K562 (cell line): ENCODE data around the gene HSPB3. TPM values are rescaled to one million over a fixed set of nuclear protein-coding genes. Genes with fewer than 3 reads are reported as not detected.
A peak's percentile ranks its signal among the peaks of the same experiment; 100 is the strongest.

ENCODE experiments used
- ATAC-seq: fragments of 200-7000 bp; cut with Tn5 transposase; 3 replicates; pipeline ENCODE4 v1.9.1; 2020; ENCODE audit warnings: moderate library complexity
- BruUV-seq: library from RNA; stranded (reverse); fragments of 400-500 nt; replicated peaks from 2 replicates; lab custom pipeline; 2021; lab: Mats Ljungman, UMichigan
- CTCF ChIA-PET: fragments of 300-600 bp; formaldehyde crosslinking; extraction: SDS; loops from one replicate; lab custom pipeline; 2021; ENCODE audit warnings: low intra/inter-chr PET ratio; lab: Yijun Ruan, JAX
- POLR2A ChIA-PET: fragments of 300-600, 350-650 bp; sonication (Branson Sonifier 250); formaldehyde crosslinking; extraction: SDS; loops from one replicate; lab custom pipeline; 2021; ENCODE audit warnings: antibody characterized with exemption, inconsistent platforms; lab: Yijun Ruan, JAX
- DNase-seq, 4 experiments: peaks; one replicate each; pipeline versions ENCODE4 v3.0.0 to v3.0.0-alpha.2; 2011 to 2018; ENCODE audit warnings: low spot score in 3 of 4, mixed read lengths in 3 of 4; ENCODE audit errors: extremely low read depth in 1 of 4
- FAIRE-seq: peaks from 2 replicates; lab custom pipeline; 2011; peaks lifted over from hg19 to GRCh38; lab: Jason Lieb, UNC
- H2AFZ ChIP-seq: 2 replicates; pipeline ENCODE4 v1.6.0; 2011; ENCODE audit warnings: low read depth, low read length, control low read depth, inconsistent platforms
- H3K27ac ChIP-seq: fragments of 200-600 bp; 3 replicates; pipeline ENCODE4 v1.8.0; 2011; ENCODE audit warnings: low read depth, mild to moderate bottlenecking, control low read depth, inconsistent platforms, low read length, moderate library complexity, mixed read lengths; ENCODE audit errors: extremely low read depth
- H3K27me3 ChIP-seq, 2 experiments: fragments of 300-600 bp in 1 of 2; 2 replicates in 1 of 2; 3 replicates in 1 of 2; pipeline versions ENCODE4 v1.6.0 to v1.8.0; 2011; ENCODE audit warnings: inconsistent platforms in 2 of 2, low read length in 2 of 2, mild to moderate bottlenecking in 1 of 2, mixed read lengths in 1 of 2, moderate library complexity in 1 of 2; ENCODE audit not compliant: control insufficient read depth in 2 of 2, insufficient read depth in 2 of 2
- H3K36me3 ChIP-seq: fragments of 300-600 bp; 3 replicates; pipeline ENCODE4 v1.8.0; 2011; ENCODE audit warnings: mild to moderate bottlenecking, low read length, inconsistent platforms; ENCODE audit not compliant: control insufficient read depth, insufficient read depth
- H3K4me1 ChIP-seq, 2 experiments: fragments of 200-600 bp in 1 of 2; replicated peaks in 1 of 2; 2 replicates in 1 of 2; 3 replicates in 1 of 2; pipeline versions ENCODE4 v1.5.1 to v1.8.0; 2011; ENCODE audit warnings: inconsistent platforms in 2 of 2, low read length in 2 of 2, mild to moderate bottlenecking in 1 of 2, mixed read lengths in 1 of 2, moderate library complexity in 1 of 2; ENCODE audit not compliant: control insufficient read depth in 2 of 2, insufficient read depth in 2 of 2
- H3K4me2 ChIP-seq: 2 replicates; pipeline ENCODE4 v1.6.1; 2011; ENCODE audit warnings: low read length, control low read depth, inconsistent platforms, mixed read lengths; ENCODE audit not compliant: insufficient read depth
- H3K4me3 ChIP-seq: fragments of 200-600 bp; sonication (generic), shearing (Covaris generic); 2 replicates; pipeline ENCODE4 v1.5.1; 2016; ENCODE audit warnings: control low read depth, inconsistent platforms
- H3K79me2 ChIP-seq: fragments of 200-600 bp; 3 replicates; pipeline ENCODE4 v1.8.0; 2011; ENCODE audit warnings: low read length, inconsistent platforms; ENCODE audit not compliant: control insufficient read depth, insufficient read depth
- H3K9ac ChIP-seq, 2 experiments: 2 replicates each; pipeline versions ENCODE4 v1.6.0 to v1.6.1; 2011; ENCODE audit warnings: low read depth in 2 of 2, low read length in 2 of 2, control low read depth in 1 of 2, inconsistent platforms in 1 of 2, mild to moderate bottlenecking in 1 of 2, mixed read lengths in 1 of 2; ENCODE audit not compliant: insufficient read depth in 1 of 2
- H3K9me1 ChIP-seq: one replicate; pipeline ENCODE4 v1.6.0; 2011; ENCODE audit warnings: inconsistent platforms, mild to moderate bottlenecking, low read length, moderate library complexity; ENCODE audit not compliant: control insufficient read depth, insufficient read depth
- H3K9me3 ChIP-seq: replicated peaks from 2 replicates; pipeline ENCODE4 v1.5.1; 2011; ENCODE audit warnings: low read depth, low read length, inconsistent platforms; ENCODE audit not compliant: control insufficient read depth, insufficient read depth
- H4K20me1 ChIP-seq: replicated peaks from 2 replicates; pipeline ENCODE4 v1.6.1; 2011; ENCODE audit warnings: low read length, inconsistent platforms, mixed read lengths; ENCODE audit not compliant: control insufficient read depth, insufficient read depth
- ARID1B ChIP-seq: fragments of 450-650 bp; IDR thresholded peaks from 2 replicates; pipeline ENCODE4 v1.6.1; 2016; ENCODE audit warnings: antibody characterized with exemption, mild to moderate bottlenecking, inconsistent platforms
- CBFA2T3 ChIP-seq: fragments of 450-650 bp; IDR thresholded peaks from 2 replicates; pipeline ENCODE4 v1.6.1; 2017
- CEBPB ChIP-seq: fragments of 450-650 bp; IDR thresholded peaks from 2 replicates; pipeline ENCODE4 v1.6.1; 2016; ENCODE audit warnings: missing genetic modification characterization, missing compliant biosample characterization
- CEBPG ChIP-seq, 3 experiments: fragments of 200-800 bp in 1 of 3; sonication (Bioruptor generic) in 1 of 3; sonication (generic) in 1 of 3; formaldehyde crosslinking in 1 of 3; IDR thresholded peaks in 2 of 3; conservative IDR thresholded peaks in 1 of 3; 2 replicates each; pipeline versions ENCODE4 v1.6.1 to v1.8.0; 2016 to 2022; ENCODE audit warnings: missing compliant biosample characterization in 2 of 3, missing genetic modification characterization in 2 of 3, mild to moderate bottlenecking in 1 of 3, missing genetic modification reagents in 1 of 3
- KLF16 ChIP-seq: IDR thresholded peaks from 2 replicates; pipeline ENCODE4 v1.6.1; 2016; ENCODE audit warnings: antibody characterized with exemption
- MXI1 ChIP-seq: IDR thresholded peaks from 2 replicates; pipeline ENCODE4 v1.6.1; 2011; ENCODE audit warnings: low read depth, mild to moderate bottlenecking, improper control_type of control experiment, low read length
- NR2F6 ChIP-seq: fragments of 450-650 bp; formaldehyde crosslinking; IDR thresholded peaks from 2 replicates; pipeline ENCODE4 v1.4.0; 2020; ENCODE audit warnings: mild to moderate bottlenecking
- SOX6 ChIP-seq: fragments of 450-650 bp; IDR thresholded peaks from 2 replicates; pipeline ENCODE4 v1.6.1; 2014; ENCODE audit warnings: mild to moderate bottlenecking
- TAL1 ChIP-seq: fragments of 450-650 bp; IDR thresholded peaks from 2 replicates; pipeline ENCODE4 v1.6.1; 2016; ENCODE audit warnings: mild to moderate bottlenecking
- TCF3 ChIP-seq: sonication (generic); formaldehyde crosslinking; IDR thresholded peaks from 2 replicates; pipeline ENCODE4 v1.4.0; 2020; ENCODE audit warnings: mild to moderate bottlenecking, missing genetic modification reagents
- ZC3H11A ChIP-seq: IDR thresholded peaks from 2 replicates; pipeline ENCODE4 v1.6.1; 2012; ENCODE audit warnings: low read depth, low read length, improper control_type of control experiment
- ZNF133 ChIP-seq: fragments of 250-450 bp; sonication (Bioruptor Pico); IDR thresholded peaks from 2 replicates; pipeline ENCODE4 v1.4.0; 2020; ENCODE audit warnings: mild to moderate bottlenecking
- ZNF140 ChIP-seq: fragments of 250-450 bp; sonication (Bioruptor Pico); IDR thresholded peaks from 2 replicates; pipeline ENCODE4 v1.8.0; 2021; ENCODE audit warnings: moderate library complexity, mild to moderate bottlenecking, inconsistent platforms
- ZNF3 ChIP-seq: fragments of 250-450 bp; sonication (Bioruptor Pico); IDR thresholded peaks from 2 replicates; pipeline ENCODE4 v1.5.0; 2021; ENCODE audit warnings: mild to moderate bottlenecking, moderate library complexity
- ZNF431 ChIP-seq: sonication (generic); formaldehyde crosslinking; IDR thresholded peaks from 2 replicates; pipeline ENCODE4 v1.8.0; 2022; ENCODE audit warnings: mild to moderate bottlenecking, missing genetic modification reagents
- ZNF583 ChIP-seq: fragments of 250-450 bp; sonication (Bioruptor Pico); IDR thresholded peaks from 2 replicates; pipeline ENCODE4 v1.4.0; 2020
- WGBS: fragments of 100-300 bp; shearing (Covaris generic); methylation state at CpG from one replicate; pipeline ENCODE4 v1.1.6; 2016; ENCODE audit warnings: low coverage, mixed read lengths; ENCODE audit not compliant: insufficient coverage; ENCODE audit errors: missing lambda C conversion rate; 5-methylcytosine and 5-hydroxymethylcytosine counted together
- in situ Hi-C: fragments of 300-500 bp; cut with MboI; formaldehyde crosslinking; loops from 4 replicates; pipeline ENCODE4 v1.15.0; 2018; ENCODE audit warnings: inconsistent platforms, mixed read lengths
- intact Hi-C: fragments of 100-400 bp; cut with micrococcal nuclease; formaldehyde crosslinking; loops from 2 replicates; pipeline ENCODE4 v1.14.2; 2022
- polyA plus RNA-seq, 8 experiments: library from polyadenylated mRNA; depleted of rRNA in 4 of 8; stranded (reverse) in 5 of 8; unstranded in 3 of 8; fragments of >200 nt; fragmentation: Nextera tagmentation in 2 of 8; fragmentation: Illumina TruSeq in 1 of 8; extraction: Ambion mirVana in 2 of 8; extraction: Trizol in 1 of 8; gene quantifications; 2 replicates each; pipeline versions ENCODE4 v1.2.1 to v1.2.3, GENCODE V29; 2011 to 2014; ENCODE audit warnings: inconsistent platforms in 1 of 8, missing spikeins in 1 of 8
- total RNA-seq, 7 experiments: library from RNA; depleted of rRNA in 6 of 7; stranded (reverse); fragments of >200 nt in 6 of 7; fragmentation: Illumina TruSeq in 2 of 7; extraction: Trizol in 2 of 7; gene quantifications; 2 replicates each; pipeline versions ENCODE4 v1.2.1 to v1.2.3, GENCODE V29; 2011 to 2021; ENCODE audit warnings: low replicate concordance in 1 of 7
- TF ChIP-seq, protein P1 (sequence below): sonication (generic); formaldehyde crosslinking; IDR thresholded peaks from 2 replicates; pipeline ENCODE4 v1.8.1; 2023; ENCODE audit warnings: mild to moderate bottlenecking, missing genetic modification reagents, moderate library complexity
- TF ChIP-seq, protein P2 (sequence below): IDR thresholded peaks from 2 replicates; pipeline ENCODE4 v1.6.1; 2012; ENCODE audit warnings: low read depth, low read length, improper control_type of control experiment, borderline replicate concordance
- TF ChIP-seq, protein P3 (sequence below), 2 experiments: fragments of 450-650 bp in 1 of 2; sonication (generic) in 1 of 2; formaldehyde crosslinking in 1 of 2; IDR thresholded peaks in 1 of 2; conservative IDR thresholded peaks in 1 of 2; 2 replicates each; pipeline versions ENCODE4 v1.6.1 to v1.8.1; 2016 to 2023; ENCODE audit warnings: mild to moderate bottlenecking in 2 of 2, moderate library complexity in 2 of 2, inconsistent platforms in 1 of 2, missing genetic modification reagents in 1 of 2

Gene HSPB3
- total and polyA plus RNA-seq, 9 of the 15 experiments (the other 6 are each of a cell fraction or from before 2014, with no cell fraction given) = 2.4 to 6.3 (median 3.4) TPM

DNA sequence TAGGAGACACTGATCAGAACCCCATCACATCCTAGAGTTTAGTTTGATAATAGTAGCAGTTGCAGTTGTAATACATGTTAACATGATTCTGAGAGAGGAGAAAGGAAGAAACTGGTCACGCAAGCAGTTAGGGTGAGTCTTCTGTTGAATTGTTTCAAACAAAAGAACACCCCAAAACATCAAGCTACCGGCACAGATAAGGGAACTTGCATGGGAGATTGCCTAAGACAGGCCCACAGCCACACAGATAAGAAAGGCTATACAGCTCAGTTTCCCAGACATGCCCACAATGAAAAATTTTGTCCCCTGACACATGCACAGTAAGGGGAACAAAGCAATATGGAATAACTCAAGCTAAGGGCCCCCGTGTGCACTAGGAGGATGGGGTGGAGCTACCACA lies 15.9 kb downstream of the HSPB3 start:
- no peaks in the 10 kb centered on the region for H3K9me3 ChIP-seq
- 3% methylated on average over 3 of the region's 3 CpGs for WGBS
- H3K9ac ChIP-seq = no peak overlapping the region
- no peaks in the 10 kb centered on the region for H3K9me1 ChIP-seq
- H4K20me1 ChIP-seq = no peaks in the 10 kb centered on the region
- no peaks in the 10 kb centered on the region for H3K79me2 ChIP-seq
- H3K27ac ChIP-seq = no peak overlapping the region
- intact Hi-C loops (no loop called here), in situ Hi-C loops (no loop called here)
- FAIRE-seq = peak; percentile 74
- POLR2A ChIA-PET = interaction anchor here (0.7 to 2.8 kb wide), 5 partner anchors 9 to 69 kb away, joined by 3 to 7 read pairs (median 3); partner anchors contain the start of gene HSPB3
- H3K4me2 ChIP-seq = no peak overlapping the region; the same call in 1 of the 2 replicates
- H2AFZ ChIP-seq = peak overlapping the region; percentile 38; the same call in 1 of the 2 replicates
- H3K27me3 ChIP-seq = no peaks in the 10 kb centered on the region
- H3K36me3 ChIP-seq = no peaks in the 10 kb centered on the region
- peak in 1 of 4 experiments; percentile 16 for DNase-seq
- peaks cover 0 to 7% of the 10 kb centered on the region in 2 experiments; a peak in 3 of 5 replicates for H3K4me1 ChIP-seq
- ATAC-seq = peak; percentile 60
- H3K4me3 ChIP-seq = no peak overlapping the region
- CTCF ChIA-PET = no interaction called here
- no TSS peak for BruUV-seq
- TF ChIP-seq ARID1B (peak; percentile 43), ZNF133 (no peak), ZNF431 (CRISPR knock-in tag) (no peak), NR2F6 (CRISPR knock-in tag) (no peak), MXI1 (no peak), ZNF140 (no peak), KLF16 (no peak), SOX6 (peak; percentile 72; the same call in 1 of the 2 replicates), ZNF583 (no peak), ZNF3 (no peak), TCF3 (CRISPR knock-in tag) (0 out of 2 replicates have a peak, but pooled peaks have one; percentile 24), ZC3H11A (no peak), CBFA2T3 (peak; percentile 47), CEBPB (tag) (peak; percentile 79), TAL1 (peak; percentile 20; the same call in 1 of the 2 replicates), CEBPG (CRISPR knock-in tag; IDR thresholded peaks at IDR 0.05) (no peak), CEBPG (tag; conservative IDR thresholded peaks at IDR 0.05 in 1 of 2, IDR thresholded peaks at IDR 0.05 in 1 of 2) (peak in 1 of 2 experiments; percentile 66; a peak in 2 of 4 replicates)
- TF ChIP-seq, protein P1, sequence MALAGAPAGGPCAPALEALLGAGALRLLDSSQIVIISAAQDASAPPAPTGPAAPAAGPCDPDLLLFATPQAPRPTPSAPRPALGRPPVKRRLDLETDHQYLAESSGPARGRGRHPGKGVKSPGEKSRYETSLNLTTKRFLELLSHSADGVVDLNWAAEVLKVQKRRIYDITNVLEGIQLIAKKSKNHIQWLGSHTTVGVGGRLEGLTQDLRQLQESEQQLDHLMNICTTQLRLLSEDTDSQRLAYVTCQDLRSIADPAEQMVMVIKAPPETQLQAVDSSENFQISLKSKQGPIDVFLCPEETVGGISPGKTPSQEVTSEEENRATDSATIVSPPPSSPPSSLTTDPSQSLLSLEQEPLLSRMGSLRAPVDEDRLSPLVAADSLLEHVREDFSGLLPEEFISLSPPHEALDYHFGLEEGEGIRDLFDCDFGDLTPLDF (CRISPR knock-in tag) = no peak
- TF ChIP-seq, protein P2, sequence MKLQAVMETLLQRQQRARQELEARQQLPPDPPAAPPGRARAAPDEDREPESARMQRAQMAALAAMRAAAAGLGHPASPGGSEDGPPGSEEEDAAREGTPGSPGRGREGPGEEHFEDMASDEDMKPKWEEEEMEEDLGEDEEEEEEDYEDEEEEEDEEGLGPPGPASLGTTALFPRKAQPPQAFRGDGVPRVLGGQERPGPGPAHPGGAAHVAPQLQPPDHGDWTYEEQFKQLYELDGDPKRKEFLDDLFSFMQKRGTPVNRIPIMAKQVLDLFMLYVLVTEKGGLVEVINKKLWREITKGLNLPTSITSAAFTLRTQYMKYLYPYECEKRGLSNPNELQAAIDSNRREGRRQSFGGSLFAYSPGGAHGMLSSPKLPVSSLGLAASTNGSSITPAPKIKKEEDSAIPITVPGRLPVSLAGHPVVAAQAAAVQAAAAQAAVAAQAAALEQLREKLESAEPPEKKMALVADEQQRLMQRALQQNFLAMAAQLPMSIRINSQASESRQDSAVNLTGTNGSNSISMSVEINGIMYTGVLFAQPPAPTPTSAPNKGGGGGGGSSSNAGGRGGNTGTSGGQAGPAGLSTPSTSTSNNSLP = no peak
- TF ChIP-seq, protein P3, sequence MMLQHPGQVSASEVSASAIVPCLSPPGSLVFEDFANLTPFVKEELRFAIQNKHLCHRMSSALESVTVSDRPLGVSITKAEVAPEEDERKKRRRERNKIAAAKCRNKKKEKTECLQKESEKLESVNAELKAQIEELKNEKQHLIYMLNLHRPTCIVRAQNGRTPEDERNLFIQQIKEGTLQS (IDR thresholded peaks at IDR 0.05) = no peak
- TF ChIP-seq, protein P3 (CRISPR knock-in tag; conservative IDR thresholded peaks at IDR 0.05) = no peak
